ENCODE data around the gene ADCY1.

DNA sequence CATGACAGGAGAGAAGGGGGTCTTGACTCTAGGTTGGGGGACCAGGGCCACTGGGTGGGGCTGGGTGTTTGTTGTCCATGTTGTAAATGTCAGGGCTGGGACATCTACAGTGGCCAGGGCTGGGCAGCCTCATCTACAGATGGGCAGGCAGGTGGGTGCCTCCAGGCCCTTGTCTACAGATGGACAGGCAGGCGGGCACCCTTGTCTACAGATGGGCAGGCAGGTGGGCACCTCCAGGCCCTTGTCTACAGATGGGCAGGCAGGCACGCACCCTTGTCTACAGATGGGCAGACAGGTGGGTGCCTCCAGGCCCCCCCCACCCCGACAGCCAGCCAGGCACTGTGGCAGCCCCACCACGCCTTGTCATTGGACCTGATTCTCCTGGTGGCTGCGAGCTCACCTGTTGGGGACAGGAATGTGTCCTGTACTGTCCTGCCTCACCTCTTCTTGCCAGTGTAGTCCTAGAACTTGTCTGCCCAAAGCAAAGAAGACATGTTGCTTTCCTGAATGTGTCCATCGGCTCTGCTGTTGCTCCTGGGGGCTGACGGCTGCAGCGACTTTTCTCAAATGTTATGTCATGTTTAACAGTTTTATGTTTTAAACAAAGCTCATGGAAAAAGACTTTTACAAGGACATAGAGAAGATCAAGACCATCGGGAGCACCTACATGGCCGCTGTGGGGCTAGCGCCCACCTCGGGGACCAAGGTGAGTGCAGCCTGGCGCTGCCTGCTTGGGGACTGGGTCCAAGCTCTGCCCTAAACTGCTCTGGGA, 129.9 kb downstream of the ADCY1 start:
- TF ChIP-seq POLR2A (IDR thresholded peaks at IDR 0.05), result no peak
- TF ChIP-seq, protein P1, sequence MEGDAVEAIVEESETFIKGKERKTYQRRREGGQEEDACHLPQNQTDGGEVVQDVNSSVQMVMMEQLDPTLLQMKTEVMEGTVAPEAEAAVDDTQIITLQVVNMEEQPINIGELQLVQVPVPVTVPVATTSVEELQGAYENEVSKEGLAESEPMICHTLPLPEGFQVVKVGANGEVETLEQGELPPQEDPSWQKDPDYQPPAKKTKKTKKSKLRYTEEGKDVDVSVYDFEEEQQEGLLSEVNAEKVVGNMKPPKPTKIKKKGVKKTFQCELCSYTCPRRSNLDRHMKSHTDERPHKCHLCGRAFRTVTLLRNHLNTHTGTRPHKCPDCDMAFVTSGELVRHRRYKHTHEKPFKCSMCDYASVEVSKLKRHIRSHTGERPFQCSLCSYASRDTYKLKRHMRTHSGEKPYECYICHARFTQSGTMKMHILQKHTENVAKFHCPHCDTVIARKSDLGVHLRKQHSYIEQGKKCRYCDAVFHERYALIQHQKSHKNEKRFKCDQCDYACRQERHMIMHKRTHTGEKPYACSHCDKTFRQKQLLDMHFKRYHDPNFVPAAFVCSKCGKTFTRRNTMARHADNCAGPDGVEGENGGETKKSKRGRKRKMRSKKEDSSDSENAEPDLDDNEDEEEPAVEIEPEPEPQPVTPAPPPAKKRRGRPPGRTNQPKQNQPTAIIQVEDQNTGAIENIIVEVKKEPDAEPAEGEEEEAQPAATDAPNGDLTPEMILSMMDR (IDR thresholded peaks at IDR 0.05), result no peak
